ENCODE measurements around the gene PLCB2.

PLCB2 gene

GRCh38 chr15:40354408-40355171 lies 46.9 kb upstream of the PLCB2 start:
- TF ChIP-seq REST (IDR thresholded peaks at IDR 0.05; ENCODE audit: insufficient read depth in 1 of 2, low read depth in 2 of 2, low read length in 2 of 2) (0 out of 4 replicates have a peak, but pooled peaks of 1 of the 2 experiments have one; percentile 17), POLR2AphosphoS5 (IDR thresholded peaks at IDR 0.05; ENCODE audit: low read depth, low read length) (no peak)

- no peak for TF ChIP-seq FOXP2 (optimal IDR thresholded peaks at IDR 0.05; ENCODE audit: borderline replicate concordance, extremely low read depth, extremely low read length, insufficient read depth)
- TF ChIP-seq TAF1 (IDR thresholded peaks at IDR 0.05; ENCODE audit: borderline replicate concordance, insufficient read depth, low read length) = no peak
- no peak for TF ChIP-seq SIN3A (IDR thresholded peaks at IDR 0.05; ENCODE audit: borderline replicate concordance, insufficient read depth, low read length)
- TF ChIP-seq POLR2AphosphoS5 (IDR thresholded peaks at IDR 0.05; ENCODE audit: low read depth, low read length) = no peak
- TF ChIP-seq REST (IDR thresholded peaks at IDR 0.05; ENCODE audit: insufficient read depth in 1 of 2, low read depth in 2 of 2, low read length in 2 of 2) = no peak
These were observed 46.0 kb upstream of the PLCB2 start for GRCh38 chr15:40353697-40354096.

GRCh38 chr15:40352281-40352901 lies 44.7 kb upstream of the PLCB2 start:
- TF ChIP-seq SIN3A (IDR thresholded peaks at IDR 0.05; ENCODE audit: borderline replicate concordance, insufficient read depth, low read length) = no peak
- no peak for TF ChIP-seq REST (IDR thresholded peaks at IDR 0.05; ENCODE audit: insufficient read depth in 1 of 2, low read depth in 2 of 2, low read length in 2 of 2)
- TF ChIP-seq POLR2AphosphoS5 (IDR thresholded peaks at IDR 0.05; ENCODE audit: low read depth, low read length) = no peak
- TF ChIP-seq FOXP2 (optimal IDR thresholded peaks at IDR 0.05; ENCODE audit: borderline replicate concordance, extremely low read depth, extremely low read length, insufficient read depth) = no peak
- no peak for TF ChIP-seq TAF1 (IDR thresholded peaks at IDR 0.05; ENCODE audit: borderline replicate concordance, insufficient read depth, low read length)

- TF ChIP-seq REST (IDR thresholded peaks at IDR 0.05; ENCODE audit: insufficient read depth in 1 of 2, low read depth in 2 of 2, low read length in 2 of 2) (no peak), POLR2AphosphoS5 (IDR thresholded peaks at IDR 0.05; ENCODE audit: low read depth, low read length) (no peak), SIN3A (IDR thresholded peaks at IDR 0.05; ENCODE audit: borderline replicate concordance, insufficient read depth, low read length) (no peak)
These were observed 41.4 kb upstream of the PLCB2 start for GRCh38 chr15:40349163-40349562.
